Inferior parietal cortex (tissue), 1 donor: ENCODE measurements around the gene ARHGEF17.
"Not testable (repeated sequence)": the region's sequence is repeated elsewhere in the genome, so short reads cannot be mapped to it uniquely, and the experiment has no call there.

Experiments used
- DNase-seq: peaks from one replicate; pipeline ENCODE4 v3.0.0-alpha.2; 2016; ENCODE audit errors: extremely low spot score

The ARHGEF17 gene

DNA sequence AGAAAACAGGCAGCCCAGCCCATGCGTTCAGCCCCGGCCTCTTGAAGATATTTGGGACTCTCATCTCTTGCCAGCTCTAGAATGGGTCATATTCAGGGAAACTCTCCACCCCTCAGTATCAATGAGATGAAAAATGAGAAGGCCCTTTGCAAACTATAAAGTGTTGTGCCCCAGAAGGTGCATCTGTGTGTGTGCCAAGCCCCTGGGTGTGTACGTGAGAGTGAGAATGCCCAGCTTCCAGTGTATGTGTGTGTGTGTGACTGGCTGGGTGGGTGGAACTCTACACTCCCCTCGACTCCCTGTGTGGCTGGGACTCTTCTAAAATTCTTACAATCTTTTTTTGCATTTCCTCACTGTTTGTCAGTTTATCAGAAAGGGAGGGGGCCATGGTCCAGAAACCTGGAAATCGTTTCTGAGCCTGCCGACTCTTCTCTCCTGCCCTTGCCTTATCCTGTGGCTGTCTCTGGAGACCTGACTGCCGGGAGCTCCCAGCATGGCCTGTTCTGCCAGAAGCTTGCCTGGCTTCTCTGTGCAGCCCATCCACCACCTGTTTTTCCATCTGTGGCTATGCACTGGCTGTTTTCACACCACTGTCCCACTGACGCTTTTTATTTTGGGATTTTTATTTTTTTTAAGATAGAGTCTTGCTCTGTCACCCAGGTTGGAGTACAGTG lies 34.7 kb upstream of the ARHGEF17 start:
- DNase-seq = no peak

DNA sequence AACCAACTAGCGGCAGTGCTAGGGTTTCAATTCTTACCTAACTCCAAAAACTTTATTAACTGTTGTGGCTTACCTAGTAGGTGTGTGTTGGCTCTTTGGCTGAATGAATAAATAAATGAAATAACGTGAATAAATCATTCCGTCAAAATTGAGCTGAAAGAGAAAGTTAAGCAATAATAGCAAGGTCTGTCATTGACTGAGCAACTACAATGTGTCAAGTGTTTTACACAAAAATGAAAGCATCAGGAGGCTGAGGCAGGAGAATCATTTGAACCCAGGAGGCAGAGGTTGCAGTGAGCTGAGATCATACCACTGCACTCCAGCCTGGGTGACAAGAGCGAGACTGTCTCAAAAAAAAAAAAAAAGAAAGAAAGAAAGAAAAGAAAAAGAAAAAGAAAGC lies 33.9 kb upstream of the ARHGEF17 start:
- DNase-seq = not testable (repeated sequence)

DNA sequence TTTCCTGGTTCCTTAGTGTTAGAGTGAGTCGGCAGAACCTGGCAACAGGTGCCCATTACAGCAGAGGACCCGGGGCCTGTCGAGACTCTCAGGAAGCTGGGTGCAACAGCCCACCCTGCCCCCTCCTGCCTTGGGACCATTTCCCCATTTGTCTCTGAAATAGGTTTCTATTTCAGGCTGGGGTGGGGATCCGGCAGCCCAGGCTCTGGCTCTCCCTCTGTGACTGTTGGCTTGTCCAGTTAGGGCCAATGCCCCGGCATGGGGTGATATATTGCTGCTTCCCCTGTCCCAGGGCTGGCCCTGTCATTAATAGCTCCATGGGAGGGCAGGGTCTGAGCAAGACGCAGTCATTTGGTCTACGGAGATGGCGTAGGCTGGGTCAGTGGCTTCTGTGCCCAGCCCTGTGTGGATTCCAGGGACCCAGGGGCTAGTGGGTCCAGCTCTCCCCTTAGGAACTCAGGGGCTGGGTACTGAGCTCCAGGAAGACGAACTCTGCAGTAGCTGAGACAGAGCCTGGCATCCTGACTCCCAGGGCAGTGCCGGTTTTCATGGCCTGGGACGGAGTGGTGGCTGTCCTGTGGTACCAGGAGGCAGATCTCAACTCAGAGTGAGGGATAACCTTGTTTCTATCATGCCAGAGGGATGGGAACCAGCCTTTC lies 33.2 kb upstream of the ARHGEF17 start:
- DNase-seq = no peak

DNA sequence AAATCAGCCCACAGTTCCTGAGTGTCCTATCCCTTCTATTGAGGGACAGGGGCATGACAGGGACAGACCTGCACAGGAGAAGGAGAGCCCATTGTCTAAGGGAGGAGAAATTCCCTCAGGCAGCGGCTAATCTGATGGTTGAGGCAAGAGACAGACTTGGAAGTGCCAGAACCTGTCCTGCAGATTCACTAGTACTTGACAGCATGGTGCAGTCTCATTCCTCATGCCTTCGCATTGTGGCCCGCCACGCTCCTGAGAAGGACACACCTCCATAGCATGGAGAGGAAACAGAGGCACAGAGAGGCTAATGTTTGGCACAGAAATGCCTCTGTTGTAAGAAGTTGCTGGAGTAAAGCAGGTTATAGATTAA lies 32.7 kb upstream of the ARHGEF17 start:
- no peak for DNase-seq

DNA sequence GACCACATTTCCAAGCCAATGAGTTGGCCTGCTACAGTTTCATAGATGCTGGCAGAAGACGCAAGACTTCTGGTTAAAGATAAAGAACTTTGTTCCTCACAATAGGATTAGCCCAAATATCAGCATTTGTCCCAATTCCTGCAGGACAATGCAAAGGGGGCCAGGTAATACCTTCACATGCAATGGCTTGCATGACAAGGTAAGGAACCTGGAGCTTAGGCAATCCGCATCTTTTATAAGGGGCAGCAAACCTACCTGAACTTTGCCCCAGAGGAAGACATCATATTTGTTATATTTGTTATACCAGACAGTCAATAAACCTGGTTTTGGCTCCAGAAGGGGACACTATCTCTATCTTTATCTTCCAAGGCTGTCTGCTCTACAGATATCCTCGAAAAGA lies 30.6 kb upstream of the ARHGEF17 start:
- no peak for DNase-seq

DNA sequence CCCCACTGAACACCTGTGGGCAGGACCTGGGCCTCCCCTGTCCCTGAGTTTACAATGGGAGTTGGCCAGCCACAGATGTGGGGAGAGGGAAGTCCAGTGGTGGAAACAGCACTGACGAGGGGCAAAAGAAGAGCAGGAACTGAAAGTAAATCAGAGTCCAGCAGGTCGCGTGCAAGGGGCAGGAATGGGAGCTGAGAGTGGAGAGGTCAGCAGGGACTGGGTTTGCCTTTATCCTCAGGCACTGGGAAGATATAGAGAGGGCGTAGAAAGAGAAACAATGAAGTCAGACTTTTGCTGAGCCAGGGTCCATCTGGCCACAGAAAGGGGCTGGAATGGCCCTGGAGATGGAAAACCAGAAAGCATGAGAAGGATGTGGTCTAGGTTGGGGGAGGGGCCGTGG lies 27.4 kb upstream of the ARHGEF17 start:
- no peak for DNase-seq

DNA sequence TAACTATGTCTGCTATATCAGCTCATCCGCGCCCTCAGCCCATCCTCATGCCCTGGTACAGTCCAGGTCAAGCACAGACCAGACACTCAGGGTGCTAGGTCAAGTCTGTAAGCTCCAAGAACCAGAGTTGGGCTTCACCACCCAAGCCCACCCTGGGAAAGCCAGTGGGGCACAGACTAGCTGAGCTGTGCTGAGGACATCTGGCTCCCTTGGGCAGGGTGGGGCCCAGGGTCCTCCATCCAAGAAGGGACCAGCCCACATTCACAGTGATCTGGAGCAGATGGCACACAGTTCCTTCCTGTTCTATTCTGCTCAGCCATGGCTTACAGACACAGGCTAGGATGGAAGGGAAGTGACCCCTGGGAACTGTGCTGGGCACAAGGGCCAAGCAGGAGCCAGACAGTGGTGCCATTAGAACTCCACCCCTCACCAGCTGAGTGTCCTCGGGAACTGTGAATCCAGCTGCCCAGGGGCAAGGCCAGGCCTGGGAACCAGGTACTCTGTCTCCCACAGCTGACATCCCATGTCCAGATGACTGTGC lies 26.8 kb upstream of the ARHGEF17 start:
- no peak for DNase-seq

DNA sequence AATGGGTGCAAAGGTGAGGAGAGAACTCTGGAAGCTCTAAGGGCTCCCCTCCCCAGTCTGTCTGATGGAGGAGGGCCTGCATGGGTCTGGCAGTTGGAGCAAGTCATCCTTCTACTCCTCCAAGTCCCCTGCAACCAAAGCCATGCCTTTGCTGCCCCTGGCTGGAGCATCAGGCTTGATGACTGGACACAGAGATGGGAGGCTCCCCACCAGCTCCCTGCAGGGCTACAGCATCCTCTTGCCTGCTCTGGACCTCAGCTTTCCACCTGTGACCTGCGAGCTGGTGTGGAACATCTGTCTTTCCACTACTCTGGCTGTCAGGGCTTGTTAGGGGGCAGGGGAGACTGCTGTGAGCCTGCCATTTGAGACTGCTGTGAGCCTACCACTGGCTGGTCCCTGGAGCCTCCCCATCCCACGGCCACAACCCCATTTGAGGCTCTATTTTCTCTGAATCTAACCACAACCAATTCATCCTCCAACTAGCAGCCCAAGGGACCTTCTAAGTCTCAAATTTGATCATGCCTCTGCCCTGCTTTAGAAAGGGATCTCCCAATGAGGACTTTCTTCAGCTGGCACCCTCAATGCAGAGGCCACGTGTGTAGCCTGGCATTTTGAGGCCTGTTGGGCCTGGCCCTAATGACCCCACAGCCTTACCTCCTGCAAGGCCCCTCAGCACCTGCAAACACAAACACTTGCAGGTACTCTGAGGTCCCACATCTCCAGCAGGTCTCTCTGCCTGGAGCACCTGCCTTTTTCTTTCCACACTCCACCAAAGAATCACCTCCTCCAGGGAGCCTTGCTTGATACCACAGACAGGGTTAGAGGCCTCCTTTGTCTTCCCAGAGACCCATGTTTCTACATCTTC lies 26.0 kb upstream of the ARHGEF17 start:
- no peak for DNase-seq

DNA sequence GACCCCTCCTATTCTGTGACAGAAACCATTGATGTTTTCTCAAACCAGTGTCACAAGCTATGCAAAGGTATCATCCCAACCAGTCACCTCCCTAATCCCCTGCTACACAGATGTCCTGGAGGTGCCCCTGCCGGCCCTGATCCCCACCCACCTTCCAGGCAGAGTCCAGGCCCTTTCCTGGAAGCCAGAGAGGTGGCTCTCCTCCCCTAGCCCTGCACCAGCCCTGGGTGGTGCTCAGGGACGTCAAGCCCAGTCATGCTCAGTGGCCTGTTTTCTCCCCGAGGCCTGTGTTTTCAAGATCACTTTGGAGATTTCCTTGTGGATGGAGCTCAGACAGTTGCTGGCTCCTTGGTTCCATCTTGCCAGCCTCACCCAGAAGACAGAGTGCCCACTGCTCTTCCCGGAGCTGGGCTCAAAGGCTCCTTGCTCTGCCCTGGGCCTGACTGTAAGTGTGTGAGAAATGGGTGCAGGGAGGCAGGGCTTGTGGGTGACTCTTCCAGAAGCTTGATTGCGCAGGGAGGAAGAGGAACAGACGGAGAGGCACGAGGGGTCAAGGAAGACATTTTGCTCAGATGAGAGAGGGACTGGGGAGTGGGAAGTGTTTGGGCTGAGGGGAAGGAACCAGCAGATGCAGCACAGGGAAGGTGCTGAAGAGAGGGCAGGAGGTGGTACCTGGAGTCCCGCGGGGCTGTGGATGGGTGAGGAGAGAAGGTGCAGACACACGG lies 24.6 kb upstream of the ARHGEF17 start:
- no peak for DNase-seq

DNA sequence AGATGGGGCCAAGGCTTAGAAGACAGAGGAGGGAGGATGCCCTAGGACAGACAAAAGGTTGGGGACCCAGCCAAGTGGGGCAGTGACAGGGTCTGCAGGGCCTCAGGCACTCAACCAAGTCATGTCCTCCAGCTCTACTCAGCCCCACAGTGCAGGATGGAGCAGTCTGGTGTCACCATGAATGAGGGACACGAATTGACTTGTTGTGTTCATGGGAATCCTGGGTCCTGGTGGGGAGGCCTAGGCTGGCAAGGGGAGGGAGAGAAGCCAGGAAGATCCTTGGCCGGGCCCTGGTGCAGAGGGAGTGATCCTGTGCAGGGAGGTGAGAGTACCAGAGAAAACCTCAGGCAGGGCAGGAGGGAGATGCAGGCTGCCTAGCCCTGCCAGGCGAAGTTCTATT lies 24.0 kb upstream of the ARHGEF17 start:
- no peak for DNase-seq

DNA sequence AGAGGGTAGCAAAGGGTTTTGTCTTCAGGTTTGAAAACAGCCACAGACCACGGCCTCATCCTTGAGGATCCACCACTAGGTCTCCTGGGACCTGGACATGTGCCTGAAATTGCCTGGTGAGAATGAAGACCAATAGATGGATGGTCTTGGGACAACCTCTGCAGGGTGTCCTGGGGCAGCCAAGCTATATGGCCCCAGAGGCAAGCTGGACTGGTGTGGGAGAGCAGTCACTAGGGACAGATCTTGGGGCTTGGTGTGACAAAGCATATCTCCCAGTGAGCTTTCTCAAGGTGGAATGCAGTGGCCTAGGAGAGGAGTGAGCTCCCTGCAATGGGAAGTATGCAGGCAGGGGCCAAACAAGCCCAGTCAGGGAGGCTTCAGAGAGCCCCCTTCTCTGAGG lies 22.4 kb upstream of the ARHGEF17 start:
- DNase-seq = no peak

DNA sequence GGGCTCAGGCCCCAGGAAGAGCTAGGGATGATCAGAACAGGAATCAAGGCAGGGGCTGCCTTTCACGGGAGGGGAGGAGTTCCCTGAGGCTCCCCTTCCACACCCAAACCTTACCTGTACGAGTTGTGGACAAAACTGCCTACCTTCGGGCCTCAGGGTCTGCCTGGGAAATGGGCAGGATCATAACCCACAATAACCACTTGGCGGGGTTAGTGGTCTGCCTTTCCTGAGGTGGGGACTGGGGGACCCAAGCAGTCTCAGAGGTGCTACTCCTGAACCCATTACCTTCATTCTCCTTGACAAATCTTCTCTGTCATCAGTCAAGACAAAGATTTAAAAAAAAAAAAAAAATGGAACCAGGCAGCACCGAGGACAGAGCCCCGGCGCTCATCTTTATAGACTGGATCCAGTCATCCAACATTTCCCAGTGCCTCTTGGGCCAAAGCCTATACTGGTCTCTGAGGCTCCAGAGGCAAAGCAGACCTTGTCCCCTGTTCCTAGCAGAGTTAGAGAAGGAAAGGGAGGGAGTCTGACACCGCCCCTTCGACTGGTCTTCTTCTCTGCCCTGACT lies 21.8 kb upstream of the ARHGEF17 start:
- DNase-seq = no peak

DNA sequence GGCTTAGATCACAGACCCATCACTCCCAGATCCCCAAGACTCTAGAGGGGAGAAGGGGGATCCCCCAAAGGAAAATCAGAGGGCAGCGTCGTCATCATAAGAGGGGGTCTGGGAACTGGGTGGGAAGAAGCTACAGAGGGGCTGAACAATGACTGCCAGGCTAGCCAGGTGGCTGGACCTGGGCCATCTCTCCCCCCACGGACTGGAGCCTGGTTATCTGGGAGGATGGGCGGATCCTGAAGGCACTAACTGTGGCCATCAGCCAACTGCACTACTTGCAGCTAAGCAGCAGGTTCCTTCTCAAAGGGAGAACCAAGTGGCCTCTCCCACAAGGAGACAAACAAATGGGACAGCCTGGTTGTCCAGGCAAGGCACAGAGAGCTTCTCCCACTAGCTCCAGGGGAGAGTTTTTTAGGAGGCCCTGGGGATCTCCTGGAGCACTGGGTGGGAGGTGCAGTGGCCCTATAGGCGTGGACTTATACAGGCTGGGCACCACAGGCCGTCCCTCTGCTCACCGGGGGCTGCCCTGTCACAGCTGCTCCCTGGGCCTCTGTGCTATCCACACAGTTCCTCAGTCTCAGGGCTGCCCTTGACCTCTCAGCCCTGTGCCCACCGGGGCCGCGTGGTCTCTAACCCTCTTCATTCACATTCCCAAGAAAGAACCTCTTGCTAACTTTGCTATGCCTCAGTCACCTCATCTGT lies 20.5 kb upstream of the ARHGEF17 start:
- DNase-seq = no peak

DNA sequence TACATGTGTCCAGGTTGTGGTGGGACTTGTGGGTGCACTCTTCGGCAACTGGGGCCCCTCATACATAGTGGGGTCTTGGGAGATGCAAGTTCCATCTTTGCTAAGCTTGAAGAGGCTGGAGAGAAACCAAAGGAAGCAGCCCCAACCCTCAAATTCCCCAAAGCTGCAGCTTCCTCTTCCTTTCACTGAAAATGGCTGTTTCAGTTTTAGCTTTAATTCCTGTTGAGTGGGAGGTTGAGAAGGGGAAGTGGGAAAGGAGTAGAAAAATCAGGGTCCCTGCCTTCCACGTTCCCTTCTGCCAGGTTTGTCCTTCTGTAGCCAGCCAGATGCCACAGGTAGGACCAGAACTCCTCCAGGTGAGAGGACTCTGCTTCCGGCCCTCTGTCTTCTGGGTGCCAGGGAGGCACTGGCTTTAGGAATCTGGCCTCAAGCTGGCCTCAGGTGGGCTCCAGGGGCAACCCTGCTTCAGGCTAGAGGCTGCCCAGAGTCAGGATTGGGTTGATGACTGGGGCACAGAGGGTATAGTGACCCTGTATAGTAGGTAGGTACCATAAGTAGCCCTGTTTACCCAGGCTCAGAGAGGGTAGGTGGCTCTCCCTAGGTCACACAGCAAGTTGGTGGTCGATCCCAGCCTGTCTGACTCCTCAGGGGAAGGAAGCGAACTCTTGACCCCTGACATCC lies 19.7 kb upstream of the ARHGEF17 start:
- DNase-seq = no peak

DNA sequence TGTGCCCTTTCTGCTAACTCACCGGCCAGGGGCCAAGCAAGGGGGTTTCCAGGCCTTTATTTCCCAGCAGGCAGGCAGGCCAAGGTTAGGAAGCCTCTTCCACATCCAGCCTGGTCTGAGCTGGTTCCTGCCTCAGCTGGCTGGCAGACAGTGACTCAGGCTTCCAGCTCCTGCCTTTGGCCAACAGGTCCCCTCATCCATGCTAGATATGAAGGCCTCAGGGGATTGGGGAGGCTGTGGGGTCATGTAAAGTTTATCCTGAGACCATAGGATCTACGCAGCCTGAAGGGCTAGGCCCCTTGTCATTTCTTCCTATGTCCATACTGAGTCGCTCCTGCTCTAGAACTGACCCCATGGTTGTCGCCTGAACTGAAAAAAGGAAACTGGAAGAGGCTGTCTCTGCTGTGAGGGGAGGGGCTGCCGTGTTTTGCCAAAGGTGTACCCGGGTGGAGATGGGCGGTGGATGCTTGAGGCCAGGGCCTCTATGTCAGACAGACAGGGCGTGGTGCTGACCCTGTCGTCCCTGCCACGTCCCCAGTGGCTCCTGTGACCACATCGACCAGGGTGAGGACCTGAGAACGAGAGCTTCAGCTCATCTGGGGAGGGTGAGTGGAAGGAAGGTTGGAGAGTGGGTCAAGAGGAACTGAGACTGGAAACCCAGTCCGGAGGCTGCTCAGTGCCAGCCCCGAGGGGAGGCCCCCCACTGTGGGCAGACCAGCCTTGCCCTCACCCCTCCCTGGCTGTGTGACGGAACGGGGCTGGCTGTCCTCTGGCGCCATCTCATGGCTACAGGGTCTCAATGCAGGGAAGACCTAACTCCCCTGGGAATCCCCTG lies 19.0 kb upstream of the ARHGEF17 start:
- peak; percentile 75 for DNase-seq

DNA sequence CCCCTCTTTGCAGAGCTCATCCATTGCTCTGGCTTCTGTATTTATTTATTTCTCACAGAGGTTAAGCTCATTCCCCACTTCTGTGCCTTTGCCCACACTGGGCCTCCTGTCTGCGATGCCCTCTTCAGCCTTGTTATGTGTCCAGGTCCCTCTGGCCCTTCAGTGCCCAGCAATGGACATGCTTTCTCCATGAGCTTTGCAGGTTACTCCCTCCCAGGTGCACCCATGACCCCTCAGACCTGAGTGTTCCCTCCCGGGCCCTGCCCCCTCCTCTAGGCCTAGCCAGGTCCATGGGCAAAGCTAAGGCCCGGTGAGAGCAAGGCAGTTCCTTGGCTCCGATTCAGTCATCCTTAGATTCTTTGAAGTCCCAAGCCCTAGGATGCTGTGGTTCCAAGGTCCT lies 17.5 kb upstream of the ARHGEF17 start:
- DNase-seq = no peak

DNA sequence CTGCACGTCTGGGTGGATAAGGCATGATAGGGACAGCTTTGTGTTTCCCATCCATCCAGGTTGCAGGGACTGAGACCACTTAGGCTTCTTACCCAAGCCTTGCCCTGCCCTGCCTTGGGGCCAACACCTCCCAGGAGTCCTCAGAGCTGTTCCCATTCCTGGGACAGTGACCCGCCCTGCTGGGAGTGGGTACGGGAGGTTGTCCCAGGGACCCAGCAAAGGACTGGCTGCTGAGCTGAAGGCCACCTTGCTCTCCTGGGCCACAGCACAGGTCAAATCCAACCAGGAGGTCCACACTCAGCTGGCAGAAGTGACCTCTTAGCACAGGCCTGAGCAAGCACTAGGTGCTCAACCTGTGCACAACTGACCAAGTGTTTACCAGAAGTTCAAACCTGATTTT lies 16.9 kb upstream of the ARHGEF17 start:
- DNase-seq = no peak

DNA sequence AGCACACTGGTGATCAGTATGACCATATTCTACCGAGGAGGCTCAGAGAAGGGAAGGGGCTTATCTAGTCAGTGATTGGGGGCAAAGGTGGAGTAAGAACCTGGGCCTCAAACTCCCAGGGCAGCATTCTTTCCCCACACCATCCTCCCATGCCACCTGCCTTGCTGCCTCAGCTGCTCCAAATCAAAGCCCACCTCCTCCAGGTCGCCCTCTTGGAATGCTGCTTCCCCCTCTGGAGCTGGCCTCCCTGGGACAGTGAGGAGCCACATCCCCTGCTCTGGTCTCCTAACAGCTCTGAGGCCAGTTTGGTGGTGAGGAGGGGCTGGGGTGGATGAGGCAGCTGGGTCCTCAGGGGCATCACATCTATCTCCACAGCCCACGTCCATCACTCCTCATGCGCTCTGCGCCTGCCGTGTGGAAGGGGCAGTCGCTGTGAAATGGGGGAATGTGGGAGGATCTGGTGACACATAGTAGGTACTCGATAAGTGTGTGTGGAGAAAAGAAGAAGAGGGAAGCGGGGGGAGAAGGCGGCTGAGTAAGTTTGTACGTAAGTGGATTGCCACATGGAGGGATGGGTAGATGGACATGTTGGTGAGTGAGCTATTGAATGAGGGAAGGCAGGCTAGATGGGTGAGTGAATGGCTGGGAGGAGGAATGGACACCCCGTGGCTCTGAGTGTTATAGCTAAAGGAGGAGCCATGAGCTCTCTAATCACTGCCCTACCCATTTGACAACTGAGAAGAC lies 16.1 kb upstream of the ARHGEF17 start:
- no peak for DNase-seq

DNA sequence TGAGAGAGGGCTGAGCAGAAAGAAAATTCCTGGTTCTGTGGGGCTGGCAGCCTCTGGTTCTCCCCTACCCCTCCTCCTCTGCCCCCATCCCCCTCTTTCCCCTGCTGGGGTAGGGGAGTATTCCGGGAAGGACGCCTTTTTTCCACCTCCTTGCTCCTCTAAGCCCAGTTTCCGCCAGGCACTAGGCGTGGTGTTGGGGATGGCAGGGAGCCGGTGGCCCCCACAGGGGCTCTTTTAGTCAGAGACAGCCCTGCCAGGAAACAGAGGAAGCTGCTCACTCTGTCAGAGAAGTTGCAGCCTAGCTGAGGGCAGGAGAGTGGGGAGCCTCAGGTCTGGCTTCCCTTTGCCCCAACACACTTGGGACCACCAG lies 15.6 kb upstream of the ARHGEF17 start:
- DNase-seq = no peak
